ENCODE results near the gene KRTAP29-1. TPM values are rescaled to one million over a fixed set of nuclear protein-coding genes. Genes with fewer than 3 reads are reported as not detected.

KRTAP29-1 gene
- total and polyA plus RNA-seq, 7 donors, result not detected

DNA sequence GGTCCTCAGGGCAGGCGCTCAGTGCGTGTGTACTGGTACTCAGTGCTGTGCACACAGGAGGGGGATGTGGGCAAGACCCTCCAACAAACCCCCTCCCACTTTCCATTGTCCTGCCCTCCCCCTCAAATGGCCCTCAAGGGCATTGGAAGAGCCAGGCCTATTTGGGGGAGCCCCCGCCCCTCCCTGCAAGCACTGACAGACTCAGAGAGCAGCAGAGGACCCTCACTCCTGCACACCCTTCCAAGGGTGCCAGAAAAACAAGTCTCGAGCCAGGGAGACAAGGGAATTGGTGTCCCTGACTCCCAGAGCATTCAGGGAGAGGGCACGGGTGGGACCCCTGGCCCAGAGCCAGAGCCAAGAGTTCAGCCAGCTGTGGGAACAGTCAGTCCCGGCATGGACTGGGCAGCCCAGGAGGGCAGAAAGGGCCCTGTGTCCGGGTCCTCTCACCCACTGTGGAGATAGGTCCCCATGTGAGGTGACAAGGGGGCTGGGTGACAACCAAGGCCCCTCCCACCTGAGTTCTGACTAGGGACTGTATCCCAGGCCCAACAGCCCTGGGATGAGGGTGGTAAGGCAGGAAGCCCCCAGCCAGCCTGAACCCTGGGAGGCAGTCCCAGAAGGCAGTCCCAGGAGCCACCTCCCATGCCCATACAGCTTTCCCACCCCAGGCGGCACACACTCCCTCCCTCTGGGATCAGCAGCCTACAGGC lies 24.9 kb upstream of the KRTAP29-1 start:
- DNase-seq, result no peak
- no peaks in the 10 kb centered on the region for H3K27me3 ChIP-seq
- no peaks in the 10 kb centered on the region for H3K36me3 ChIP-seq
- H3K4me1 ChIP-seq, result no peaks in the 10 kb centered on the region
- 68 to 85% methylated on average over 8 of the region's 8 CpGs for WGBS, 2 donors
- H3K9me3 ChIP-seq, result no peaks in the 10 kb centered on the region
- TF ChIP-seq POLR2AphosphoS5 (IDR thresholded peaks at IDR 0.05), result no peak
- TF ChIP-seq, protein P1, sequence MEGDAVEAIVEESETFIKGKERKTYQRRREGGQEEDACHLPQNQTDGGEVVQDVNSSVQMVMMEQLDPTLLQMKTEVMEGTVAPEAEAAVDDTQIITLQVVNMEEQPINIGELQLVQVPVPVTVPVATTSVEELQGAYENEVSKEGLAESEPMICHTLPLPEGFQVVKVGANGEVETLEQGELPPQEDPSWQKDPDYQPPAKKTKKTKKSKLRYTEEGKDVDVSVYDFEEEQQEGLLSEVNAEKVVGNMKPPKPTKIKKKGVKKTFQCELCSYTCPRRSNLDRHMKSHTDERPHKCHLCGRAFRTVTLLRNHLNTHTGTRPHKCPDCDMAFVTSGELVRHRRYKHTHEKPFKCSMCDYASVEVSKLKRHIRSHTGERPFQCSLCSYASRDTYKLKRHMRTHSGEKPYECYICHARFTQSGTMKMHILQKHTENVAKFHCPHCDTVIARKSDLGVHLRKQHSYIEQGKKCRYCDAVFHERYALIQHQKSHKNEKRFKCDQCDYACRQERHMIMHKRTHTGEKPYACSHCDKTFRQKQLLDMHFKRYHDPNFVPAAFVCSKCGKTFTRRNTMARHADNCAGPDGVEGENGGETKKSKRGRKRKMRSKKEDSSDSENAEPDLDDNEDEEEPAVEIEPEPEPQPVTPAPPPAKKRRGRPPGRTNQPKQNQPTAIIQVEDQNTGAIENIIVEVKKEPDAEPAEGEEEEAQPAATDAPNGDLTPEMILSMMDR (IDR thresholded peaks at IDR 0.05), result no peak
- intact Hi-C loops (cut with DNase I), result loop anchor here (5.0 kb wide), 1 partner anchor 420 kb away; no protein-coding TSS in a partner anchor
- no peak overlapping the region for H3K27ac ChIP-seq
- H3K4me3 ChIP-seq, result no peak overlapping the region

DNA sequence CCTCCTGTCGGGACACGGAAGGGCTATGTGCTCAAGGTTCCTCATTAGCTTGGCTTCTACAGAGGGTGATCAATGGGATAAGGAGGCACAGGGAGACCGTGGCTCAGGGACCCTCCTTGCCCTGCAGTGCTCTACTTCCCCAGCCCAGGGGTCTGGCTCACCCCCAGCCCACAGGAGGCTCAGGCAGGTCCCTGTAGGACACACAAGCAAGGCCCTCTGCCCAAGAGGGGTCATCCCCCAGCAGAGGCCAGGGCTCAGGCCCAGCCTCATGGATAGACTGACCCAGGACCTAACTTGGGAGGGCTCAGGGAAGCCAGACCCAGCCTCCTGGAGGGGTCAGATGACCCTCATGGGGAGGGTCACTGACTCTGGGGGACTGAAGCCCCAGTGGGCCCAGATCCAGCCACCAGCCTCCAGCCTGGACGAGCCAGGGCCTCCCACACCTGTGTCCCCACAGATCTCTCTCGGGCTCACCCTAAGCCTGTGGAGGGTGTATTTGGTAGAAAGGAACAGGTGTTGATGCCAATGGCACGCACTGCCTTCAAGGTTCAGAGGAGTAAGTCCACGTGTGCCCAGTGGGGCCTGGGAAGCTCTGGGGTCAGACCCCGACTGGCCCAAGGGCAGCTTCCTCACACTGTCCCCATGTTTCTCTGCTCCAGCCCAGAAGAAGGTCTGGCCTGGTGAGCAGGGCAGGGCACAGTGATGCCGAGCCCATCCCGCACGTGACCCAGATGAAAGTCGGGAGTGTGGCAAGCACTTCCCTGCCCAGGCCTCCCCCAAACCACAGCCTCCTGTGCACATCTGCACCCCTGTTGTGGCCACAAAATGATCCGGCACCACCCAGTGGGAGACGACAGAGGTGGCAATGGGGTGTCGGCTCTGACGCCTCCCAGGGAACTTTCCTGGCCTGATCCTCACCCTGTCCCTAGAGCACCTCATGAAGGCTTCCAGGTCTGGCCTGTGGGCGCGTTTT lies 23.8 kb upstream of the KRTAP29-1 start:
- H3K36me3 ChIP-seq, result no peaks in the 10 kb centered on the region
- H3K4me1 ChIP-seq, result no peaks in the 10 kb centered on the region
- TF ChIP-seq, protein P1 (IDR thresholded peaks at IDR 0.05), result no peak
- TF ChIP-seq EP300 (IDR thresholded peaks at IDR 0.05), result no peak
- TF ChIP-seq POLR2AphosphoS5 (IDR thresholded peaks at IDR 0.05), result no peak
- no peak for TF ChIP-seq POLR2A (IDR thresholded peaks at IDR 0.05)
- H3K27me3 ChIP-seq, result no peaks in the 10 kb centered on the region
- H3K9me3 ChIP-seq, result no peaks in the 10 kb centered on the region
- intact Hi-C loops (cut with DNase I), result loop anchor here (5.0 kb wide), 1 partner anchor 419 kb away; no protein-coding TSS in a partner anchor
- WGBS, 2 donors, result 81 to 82% methylated on average over 18 of the region's 18 CpGs
- no peak overlapping the region for H3K4me3 ChIP-seq
- no peak overlapping the region for H3K27ac ChIP-seq
- no peak for DNase-seq

DNA sequence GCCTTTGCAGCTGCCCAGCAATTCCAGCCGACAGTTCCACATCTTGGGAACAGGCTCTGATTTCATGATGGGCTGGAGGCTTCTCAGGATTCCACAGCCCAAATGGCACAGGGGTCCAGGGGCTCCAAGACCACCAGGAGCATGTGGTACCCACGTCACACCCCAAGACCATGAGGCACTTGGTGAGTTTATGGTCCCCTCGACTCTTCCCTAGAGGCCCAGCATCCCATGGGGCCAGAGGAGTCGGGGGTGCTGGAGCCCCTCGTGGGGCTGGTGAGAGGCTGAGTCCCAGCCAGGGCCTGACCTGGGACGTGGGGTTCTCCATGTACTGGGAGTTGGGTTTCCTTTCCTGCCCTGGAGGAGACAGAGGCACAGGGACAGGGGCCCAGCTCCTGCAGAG lies 23.0 kb upstream of the KRTAP29-1 start:
- Histone ChIP-seq H3K27ac (no peak overlapping the region), H3K4me1 (no peaks in the 10 kb centered on the region), H3K36me3 (no peaks in the 10 kb centered on the region), H3K4me3 (no peak overlapping the region), H3K27me3 (no peaks in the 10 kb centered on the region), H3K9me3 (no peaks in the 10 kb centered on the region)
- no peak for DNase-seq
- intact Hi-C loops (cut with DNase I), result loop anchor here (5.0 kb wide), 1 partner anchor 418 kb away; no protein-coding TSS in a partner anchor
- WGBS, 2 donors, result 86 to 87% methylated on average over 6 of the region's 6 CpGs
- TF ChIP-seq POLR2A (IDR thresholded peaks at IDR 0.05), result no peak
- TF ChIP-seq, protein P1 (IDR thresholded peaks at IDR 0.05), result no peak
- TF ChIP-seq POLR2AphosphoS5 (IDR thresholded peaks at IDR 0.05), result no peak
- TF ChIP-seq EP300 (IDR thresholded peaks at IDR 0.05), result no peak

DNA sequence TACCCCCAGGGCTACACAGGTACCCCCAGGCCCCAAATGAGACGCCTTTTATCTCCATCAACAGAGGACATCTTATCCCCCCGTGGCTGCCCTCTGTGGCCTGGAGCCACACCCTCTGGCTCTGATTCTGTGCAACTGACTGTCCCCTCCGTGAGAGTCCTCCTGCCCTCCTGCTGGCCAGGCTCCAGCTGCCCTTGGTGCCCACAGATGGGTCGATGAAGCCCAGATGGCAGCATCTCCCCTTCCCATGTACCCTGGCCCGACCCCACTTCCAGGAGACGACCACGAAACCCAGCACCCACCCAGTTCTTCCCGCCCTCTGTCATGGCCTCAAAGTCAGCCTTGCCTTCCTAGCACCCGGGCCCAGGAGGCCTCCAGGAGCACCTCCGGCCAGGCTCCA lies 22.5 kb upstream of the KRTAP29-1 start:
- no peak for DNase-seq
- whole genome bisulfite sequencing, 2 donors, result 76 to 89% methylated on average over 10 of the region's 10 CpGs
- Histone ChIP-seq H3K4me3 (no peak overlapping the region), H3K27ac (no peak overlapping the region), H3K4me1 (no peaks in the 10 kb centered on the region), H3K36me3 (no peaks in the 10 kb centered on the region), H3K9me3 (no peaks in the 10 kb centered on the region), H3K27me3 (no peaks in the 10 kb centered on the region)
- TF ChIP-seq POLR2AphosphoS5 (IDR thresholded peaks at IDR 0.05) (no peak), POLR2A (IDR thresholded peaks at IDR 0.05) (no peak), EP300 (IDR thresholded peaks at IDR 0.05) (no peak)
- TF ChIP-seq, protein P1 (IDR thresholded peaks at IDR 0.05), result no peak
- intact Hi-C loops (cut with DNase I), result loop anchor here (5.0 kb wide), 1 partner anchor 418 kb away; no protein-coding TSS in a partner anchor

All from sigmoid colon (tissue), 7 donors.